ELR (cell line): ENCODE results near the gene SEMA4G.
"Not testable (repeated sequence)": the region's sequence is repeated elsewhere in the genome, so short reads cannot be mapped to it uniquely, and the experiment has no call there.

Experiments used
- DNase-seq: peaks from one replicate; pipeline ENCODE4 v3.0.0-alpha.2; 2015; ENCODE audit warnings: low read depth

The SEMA4G gene

DNA sequence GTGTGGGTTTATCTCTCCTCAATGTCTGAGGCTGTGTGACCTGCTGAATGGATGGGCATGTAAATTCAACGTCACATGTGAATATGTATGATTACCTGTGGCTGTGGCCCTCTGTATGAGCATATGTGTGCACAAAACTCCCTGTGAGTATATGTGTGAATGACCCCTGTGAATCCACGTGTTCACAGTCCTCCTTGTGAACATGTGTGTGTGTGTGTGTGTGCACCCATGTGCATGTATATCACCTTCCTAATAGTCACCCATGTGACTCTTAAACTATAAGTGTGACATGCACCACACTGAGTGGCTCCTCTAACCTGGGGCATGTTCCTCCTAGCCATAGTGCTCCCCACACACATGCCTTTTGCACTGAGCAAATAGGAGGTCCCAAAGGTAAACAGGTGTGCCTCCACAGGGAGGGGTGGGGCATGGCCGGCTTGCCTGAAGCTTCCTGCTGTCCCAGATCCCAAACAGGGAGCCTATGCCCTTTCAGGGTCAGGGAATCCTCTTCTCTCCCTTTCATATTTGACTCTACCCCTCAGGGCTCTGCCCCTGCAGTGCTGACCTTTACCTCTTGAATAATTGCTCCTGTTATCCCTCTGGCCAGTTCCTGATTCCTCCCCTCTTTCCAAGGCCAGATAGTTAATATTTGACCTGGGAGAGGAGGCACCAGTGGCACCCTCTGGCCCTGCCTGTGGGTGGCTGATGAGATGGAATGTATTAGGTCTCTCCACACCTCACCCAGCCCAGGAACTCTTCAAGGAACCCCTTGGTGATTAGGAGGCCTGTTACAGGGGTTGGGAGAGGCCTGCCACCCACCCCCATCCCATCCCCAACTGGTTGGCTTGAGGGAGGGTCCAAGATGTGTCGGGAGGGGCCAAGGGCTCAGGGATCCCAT, 1.9 kb downstream of the SEMA4G start:
- DNase-seq, result no peak

DNA sequence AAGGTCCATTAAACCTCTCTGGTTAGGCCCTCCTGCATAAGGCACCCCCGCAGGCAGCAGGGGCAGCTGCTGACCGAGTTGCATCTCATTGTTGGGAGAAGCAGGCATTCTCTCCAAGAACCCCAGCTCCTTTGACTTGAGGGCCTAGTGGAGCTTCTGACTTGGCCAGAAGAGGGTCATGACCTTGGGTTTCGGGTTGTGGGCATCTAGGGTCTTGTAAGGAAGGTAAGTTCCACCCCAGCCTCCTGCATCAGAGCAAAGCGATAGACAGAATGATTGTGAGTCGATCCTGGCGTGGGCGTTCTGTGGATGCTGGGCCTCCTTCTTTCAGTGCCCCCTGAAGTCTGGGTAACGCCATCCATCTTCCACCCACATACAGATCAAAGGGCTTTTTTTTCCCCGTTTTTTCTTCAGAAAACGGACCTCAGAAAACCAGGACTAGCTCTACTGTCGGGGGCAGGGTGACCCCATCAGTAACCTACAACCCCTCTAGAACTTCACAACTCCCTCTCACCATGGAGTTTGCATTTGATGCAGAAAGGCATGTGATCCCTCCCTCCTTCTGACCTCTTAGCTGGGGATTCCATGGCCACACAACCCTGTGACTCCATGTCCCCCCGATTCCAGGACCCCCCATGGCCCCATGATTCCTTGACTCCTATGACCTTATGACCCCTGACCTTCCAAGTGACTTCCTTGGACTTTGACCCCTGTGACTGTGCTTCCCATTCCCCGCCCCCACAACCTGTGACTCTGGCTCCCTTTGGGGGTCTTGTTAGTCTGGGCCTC, 3.0 kb downstream of the SEMA4G start:
- no peak for DNase-seq

DNA sequence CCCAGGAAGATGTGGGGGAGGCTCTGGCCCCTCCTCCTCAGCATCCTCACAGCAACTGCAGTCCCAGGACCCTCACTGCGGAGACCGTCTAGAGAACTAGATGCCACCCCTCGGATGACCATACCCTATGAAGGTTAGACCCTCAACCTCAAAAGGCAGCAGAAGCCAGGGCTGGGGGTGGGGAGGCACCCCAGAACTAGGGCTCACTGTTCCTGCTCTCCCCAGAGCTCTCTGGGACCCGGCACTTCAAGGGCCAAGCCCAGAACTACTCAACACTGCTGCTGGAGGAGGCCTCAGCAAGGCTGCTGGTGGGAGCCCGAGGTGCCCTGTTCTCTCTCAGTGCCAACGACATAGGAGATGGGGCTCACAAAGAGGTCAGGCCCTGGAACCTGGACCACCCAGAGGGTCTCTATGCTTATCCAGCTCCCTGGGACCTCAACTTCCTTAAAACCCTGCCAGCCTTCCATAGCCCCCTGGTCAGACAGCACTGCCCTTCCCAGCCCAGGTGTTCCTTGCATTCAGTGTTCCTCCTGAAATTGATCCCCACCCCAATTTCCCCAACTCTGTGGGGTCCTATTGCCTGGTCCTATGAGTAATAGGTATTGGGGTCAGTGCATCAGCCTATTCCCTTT, 3.7 kb downstream of the SEMA4G start:
- no peak for DNase-seq

DNA sequence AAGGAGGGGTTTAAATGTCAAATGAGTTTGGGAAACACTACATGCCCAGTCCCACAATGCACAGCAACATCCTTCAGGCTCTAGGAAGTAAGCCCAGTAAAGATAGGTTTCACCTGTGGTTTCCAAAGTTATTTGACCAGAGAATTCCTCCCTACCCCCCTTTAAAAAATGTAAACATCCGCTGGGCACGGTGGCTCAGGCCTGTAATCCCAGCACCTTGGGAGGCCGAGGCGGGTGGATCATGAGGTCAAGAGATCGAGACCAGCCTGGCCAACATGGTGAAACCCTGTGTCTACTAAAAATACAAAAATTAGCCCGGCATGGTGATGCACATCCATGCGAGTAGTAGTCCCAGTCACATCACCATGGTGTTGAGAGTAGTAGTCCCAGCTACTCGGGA, 6.1 kb downstream of the SEMA4G start:
- DNase-seq, result not testable (repeated sequence)

DNA sequence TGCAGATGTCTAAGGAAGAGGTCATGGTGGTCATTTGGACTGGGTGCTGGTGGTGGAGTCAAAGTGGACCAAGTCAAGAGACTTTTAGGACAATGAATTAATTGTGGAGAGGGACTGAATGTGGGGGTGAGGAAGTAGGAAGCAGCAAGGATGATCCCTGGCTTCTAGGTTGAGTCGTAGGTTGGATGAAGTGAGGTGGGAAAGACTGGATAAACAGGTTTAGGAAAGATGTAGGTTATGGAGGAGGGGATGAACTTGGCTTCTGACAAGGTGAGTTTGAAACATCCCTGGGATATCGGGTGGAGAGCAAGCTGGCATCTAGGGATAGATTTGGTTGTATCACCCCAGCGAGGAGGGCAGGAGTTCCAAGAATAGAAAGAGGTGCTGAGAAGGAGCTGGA, 7.6 kb downstream of the SEMA4G start:
- DNase-seq, result no peak

DNA sequence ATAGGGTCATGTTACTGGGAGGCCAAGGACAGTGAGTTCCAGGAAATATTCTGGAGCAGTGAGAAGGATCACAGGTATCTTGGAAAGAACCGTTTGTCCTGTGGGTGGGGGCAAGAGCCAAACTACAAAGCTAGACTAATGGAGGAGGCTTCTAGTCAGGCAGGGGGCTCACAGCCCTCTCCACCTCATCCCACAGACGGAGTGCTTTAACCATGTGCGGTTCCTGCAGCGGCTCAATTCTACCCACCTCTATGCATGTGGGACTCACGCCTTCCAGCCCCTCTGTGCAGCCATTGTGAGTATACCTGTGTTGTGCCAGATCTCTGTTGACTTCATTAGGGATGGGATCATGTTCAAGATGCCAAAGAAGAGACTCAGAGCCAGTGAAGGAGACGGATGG, 8.1 kb downstream of the SEMA4G start:
- no peak for DNase-seq

DNA sequence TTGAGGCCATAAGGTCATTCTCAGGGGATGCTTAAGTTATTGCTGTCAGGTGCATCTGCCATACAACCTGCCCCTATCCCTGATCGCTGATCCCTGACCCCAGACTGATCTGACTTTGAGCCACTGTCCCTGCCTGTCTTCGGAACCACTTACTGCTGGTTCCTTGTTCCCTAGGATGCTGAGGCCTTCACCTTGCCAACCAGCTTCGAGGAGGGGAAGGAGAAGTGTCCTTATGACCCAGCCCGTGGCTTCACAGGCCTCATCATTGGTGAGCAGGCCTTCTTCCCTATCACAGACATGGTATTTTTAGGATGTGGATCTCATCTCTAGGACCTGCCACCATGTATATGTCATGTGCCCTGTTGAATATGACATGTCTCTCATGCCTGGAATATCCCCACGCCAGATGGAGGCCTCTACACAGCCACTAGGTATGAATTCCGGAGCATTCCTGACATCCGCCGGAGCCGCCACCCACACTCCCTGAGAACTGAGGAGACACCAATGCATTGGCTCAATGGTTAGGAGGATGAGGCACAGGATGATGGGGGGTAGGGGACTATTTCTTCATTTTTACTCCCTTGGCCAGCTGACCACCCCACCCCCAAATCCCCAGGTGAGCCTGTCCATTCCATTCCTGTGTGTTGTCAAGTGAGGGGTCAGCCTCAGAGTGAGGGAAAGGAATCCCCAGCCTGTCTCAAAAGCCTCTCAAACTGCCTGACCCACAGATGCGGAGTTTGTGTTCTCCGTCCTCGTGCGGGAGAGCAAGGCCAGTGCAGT, 9.0 kb downstream of the SEMA4G start:
- no peak for DNase-seq

DNA sequence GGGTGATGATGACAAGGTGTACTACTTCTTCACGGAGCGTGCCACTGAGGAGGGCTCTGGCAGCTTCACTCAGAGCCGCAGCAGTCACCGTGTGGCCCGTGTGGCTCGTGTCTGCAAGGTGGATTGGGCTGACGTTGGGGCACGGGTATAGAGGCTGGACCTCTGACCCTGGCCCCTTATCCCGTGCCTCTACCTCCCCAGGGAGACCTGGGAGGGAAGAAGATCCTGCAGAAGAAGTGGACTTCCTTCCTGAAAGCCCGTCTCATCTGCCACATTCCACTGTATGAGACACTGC, 9.5 kb downstream of the SEMA4G start:
- no peak for DNase-seq

DNA sequence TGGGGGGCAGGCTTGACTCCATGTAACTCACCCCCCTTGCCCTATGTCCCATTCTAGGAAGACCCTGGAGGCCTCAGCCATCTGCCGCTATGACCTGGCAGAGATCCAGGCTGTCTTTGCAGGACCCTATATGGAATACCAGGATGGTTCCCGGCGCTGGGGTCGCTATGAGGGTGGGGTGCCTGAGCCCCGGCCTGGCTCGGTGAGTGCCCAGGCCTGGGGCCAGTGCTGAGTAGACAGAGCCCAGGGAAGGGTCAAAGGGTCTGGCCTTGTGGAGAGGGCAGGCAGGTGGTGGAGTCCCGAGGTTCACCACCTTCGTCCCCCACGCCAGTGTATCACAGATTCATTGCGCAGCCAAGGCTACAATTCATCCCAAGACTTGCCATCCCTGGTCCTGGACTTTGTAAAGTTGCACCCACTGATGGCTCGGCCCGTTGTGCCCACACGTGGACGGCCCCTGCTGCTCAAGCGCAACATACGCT, 10.5 kb downstream of the SEMA4G start:
- no peak for DNase-seq

DNA sequence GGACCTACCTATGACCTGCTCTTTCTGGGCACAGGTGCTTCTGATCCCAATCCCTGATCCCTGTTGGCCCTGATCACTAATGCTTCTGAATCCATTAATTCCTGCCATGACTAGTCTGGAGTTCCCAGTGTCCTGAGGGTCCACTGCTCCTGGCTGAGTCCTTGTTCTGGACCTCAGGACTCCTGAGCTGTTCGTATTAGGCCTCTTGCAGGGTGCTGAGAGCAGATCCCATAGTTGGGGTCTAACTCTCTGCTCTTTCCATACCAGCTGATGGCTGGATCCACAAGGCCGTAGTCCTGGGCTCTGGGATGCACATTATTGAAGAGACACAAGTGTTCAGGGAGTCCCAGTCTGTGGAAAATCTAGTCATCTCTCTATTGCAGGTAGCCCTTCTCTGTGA, 11.0 kb downstream of the SEMA4G start:
- no peak for DNase-seq

DNA sequence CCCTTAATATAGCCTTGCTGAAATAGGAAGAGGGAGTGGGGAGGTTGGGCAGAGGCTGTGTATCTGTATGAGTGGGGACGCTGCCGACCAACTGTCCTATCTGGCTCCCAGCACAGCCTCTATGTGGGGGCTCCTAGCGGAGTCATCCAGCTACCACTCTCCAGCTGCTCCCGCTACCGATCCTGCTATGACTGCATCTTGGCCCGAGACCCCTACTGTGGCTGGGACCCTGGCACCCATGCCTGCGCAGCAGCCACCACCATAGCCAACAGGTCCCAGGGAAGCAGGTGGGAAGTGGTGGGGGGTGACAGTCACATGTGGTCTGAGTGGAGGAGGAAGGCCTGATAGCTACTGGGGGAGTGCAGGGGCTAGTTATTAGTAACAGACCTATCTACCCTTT, 11.4 kb downstream of the SEMA4G start:
- no peak for DNase-seq

DNA sequence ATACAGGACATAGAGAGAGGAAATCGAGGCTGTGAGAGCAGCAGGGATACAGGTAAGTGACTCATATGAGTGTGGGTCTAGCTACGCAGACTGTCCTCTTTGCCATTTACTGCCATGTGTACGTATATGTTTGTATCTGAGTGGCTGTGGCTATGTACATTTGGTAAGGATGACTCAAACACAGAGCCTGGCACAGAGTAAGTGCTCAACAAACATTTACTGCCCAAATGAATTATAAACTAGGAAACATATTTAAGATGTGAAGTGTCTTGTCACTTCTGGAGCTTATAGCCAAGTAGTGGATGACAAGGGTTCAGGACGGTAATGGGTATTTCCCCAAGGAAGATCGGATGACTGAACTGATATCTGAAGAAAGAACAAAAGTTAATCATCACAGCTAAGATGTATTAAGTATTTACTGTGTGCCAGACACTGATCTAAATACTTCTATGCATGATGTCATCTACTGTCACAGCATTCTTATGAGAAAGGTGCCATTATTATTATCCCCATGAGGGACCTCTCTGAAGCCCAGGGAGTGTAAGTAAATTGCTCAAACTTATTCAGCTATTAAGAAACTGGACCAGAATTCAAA, 12.0 kb downstream of the SEMA4G start:
- no peak for DNase-seq

DNA sequence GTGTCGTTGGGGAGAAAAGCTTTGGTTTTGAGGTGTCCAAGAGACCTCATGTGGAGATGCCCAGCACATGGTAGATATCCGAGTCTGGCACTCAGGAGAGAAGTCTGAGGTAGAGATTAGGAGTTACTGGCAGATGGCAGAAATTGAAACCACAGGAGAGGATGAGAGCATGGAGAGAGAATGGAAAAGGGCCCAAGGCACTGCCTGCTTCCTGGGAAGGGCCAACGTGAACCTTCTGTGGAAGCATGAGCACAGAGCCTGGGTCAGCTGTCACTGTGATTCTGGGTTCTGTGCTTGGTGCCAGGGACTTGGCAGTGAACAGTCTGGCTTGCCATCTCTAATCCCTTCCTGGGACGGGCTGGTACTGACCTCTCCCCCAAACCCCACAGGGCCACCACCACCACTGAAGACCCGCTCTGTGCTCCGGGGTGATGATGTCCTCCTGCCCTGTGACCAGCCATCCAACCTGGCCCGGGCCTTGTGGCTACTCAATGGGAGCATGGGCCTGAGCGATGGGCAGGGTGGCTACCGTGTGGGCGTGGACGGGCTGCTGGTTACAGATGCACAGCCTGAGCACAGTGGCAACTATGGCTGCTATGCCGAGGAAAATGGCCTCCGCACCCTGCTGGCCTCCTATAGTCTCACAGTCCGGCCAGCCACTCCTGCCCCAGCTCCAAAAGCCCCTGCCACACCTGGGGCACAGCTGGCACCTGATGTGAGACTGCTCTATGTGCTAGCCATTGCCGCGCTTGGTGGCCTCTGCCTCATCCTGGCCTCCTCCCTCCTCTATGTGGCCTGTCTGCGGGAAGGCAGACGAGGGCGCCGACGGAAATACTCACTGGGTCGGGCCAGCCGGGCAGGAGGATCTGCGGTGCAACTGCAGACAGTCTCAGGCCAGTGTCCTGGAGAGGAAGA, 13.9 kb downstream of the SEMA4G start:
- no peak for DNase-seq

DNA sequence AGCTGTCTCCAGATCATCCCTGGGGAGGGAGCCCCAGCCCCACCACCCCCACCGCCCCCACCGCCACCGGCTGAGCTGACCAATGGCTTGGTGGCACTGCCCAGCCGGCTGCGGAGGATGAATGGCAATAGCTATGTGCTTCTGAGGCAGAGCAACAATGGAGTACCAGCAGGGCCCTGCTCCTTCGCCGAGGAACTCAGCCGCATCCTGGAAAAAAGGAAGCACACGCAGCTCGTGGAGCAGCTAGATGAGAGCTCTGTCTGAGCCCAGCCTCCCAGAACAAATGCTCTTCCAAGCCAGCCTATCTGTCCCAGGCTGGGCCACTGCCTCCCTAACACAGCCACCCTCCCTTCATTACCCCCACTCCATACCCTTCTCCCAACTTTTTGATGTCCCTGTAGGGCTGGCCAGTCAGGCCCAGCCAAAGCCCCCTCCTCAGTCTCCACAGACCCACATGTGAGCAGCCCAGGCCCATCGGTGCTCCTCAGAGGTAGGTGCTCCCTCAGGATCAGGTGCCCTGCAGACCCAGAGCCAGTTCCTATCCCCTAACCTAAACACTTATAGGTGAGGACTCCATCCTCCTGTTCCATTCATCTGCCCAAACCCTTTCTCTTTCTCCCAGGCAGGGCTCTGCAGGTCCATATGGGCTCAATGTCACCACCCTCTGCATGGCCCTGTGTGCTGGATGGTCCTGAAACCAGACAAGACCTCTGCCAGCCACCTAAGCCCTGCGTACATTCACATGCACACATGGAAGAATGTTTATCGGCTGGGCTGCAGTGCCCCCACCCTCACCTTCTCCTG, 14.8 kb downstream of the SEMA4G start:
- no peak for DNase-seq

DNA sequence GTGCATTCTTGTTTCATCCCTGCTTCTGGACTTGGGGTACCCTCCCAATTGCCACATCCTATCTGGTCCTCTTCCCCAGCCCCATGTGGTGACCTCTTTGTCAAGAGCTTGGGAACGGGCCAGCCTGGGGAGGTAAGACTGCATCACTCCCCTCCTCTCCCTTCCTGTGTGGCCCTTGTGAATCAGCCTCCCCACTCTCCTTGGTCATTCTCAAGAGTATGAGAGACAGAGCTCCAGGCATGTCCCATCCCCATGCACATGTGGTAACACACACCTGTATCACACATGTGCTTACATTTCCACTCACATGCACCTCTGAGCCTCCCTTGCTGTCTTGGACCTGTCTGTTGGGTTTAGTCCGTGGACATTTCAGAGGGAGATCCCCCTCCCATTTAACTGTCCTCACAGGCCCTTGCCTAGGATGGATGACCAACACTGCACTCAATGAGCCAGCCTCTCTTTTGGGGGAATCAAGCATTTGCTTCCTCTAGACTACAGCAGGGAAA, 15.4 kb downstream of the SEMA4G start:
- DNase-seq, result no peak

DNA sequence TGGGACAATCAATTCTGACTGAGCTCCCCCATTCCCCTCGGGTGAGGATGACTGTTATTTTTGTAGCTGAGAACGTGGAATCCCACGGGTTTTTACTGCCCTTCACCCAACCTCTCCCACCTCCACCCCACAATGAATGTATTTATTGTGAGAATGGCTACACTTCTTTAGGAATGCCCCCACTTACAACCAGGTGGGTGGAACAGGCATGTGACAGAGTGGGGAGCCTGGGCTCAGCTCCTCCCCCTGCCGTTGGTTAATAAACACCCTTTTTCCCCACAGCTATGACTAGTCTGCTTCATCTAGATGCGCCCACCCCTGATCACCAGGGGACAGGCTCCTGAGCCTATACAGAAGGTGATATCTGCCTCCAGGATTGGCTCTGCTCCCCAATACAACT, 16.0 kb downstream of the SEMA4G start:
- DNase-seq, result no peak

DNA sequence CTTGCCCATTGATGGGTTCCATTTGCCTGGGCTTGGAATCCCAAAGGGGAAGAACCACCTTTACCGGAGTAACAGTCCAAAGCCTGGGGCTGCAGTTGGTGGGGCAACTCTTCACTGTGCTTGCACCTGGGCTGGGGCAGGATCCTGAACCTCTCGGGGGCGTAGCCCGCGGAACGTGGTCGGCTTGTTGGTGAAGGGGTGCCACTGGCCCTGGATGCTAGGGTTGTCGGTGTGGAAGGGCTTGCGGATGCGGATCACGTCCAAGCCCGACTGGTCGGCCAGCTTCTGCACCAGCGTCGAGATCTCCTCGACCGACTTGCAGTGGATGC, 17.3 kb downstream of the SEMA4G start:
- DNase-seq, result no peak

DNA sequence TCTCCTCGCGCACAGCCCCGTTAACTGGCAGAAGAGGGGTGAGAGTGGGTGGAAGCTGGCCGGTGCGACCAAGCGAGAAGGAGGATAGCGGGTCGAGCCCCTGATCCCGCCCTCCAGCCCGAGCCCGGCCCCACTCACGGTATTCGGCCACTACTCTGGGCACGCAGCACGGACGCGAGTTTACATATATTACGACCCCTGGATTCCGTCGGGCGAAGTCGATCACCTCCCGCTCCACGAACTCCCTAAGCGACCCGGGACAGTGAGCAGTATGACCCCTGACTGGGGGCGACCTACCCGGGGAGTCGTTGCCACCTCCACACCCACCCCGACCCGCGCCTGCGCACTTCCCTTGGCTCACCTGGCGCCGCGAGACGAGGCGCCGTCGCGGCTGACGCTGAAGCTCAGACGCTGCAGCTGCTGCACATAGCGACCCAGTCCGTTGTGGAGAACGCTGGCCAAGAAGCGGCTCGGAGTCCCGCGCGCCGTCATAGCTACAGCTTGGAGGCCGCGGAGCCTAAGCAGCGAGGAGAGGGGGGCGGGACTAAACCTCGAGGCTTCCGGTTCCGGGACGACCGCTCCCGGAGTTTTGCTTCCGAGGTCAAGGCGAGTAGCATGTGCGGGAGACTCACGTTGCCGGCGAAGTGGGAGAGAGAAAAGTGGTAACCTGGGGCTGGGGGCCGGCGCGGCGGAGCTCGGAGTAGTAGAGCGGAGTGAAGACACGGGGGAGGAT, 17.8 kb downstream of the SEMA4G start, which contains the start of the genes MRPL43 and TWNK:
Gene MRPL43, minus strand, starts transcription at position 546 of the 733 bp plus-strand sequence. Its CDS starts 54 bp downstream, at position 492.
Gene TWNK, plus strand, starts transcription at position 592 of the 733 bp plus-strand sequence. CDS start 668 bp downstream, outside the sequence.
- peak; percentile 88 for DNase-seq

DNA sequence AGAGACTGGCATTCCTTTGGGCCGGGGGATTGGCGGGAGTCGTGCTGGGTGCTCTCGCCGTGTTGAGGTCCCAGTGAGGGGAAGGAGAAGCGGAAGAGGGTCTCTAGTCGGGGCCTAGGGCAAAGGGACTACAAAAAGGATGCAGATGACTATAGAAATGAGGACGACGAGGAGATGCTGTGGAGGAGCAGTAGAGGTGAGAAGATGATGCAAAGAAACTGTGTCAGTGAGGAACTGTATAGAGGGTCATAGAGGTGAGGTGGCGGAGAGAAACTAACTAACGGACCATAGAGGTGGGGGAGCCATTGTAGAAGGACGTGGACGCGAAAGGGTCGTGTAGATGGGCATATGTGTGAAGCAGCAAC, 18.4 kb downstream of the SEMA4G start:
- no peak for DNase-seq
